ENCODE data around the gene TTC9. TPM values are rescaled to one million over a fixed set of nuclear protein-coding genes. Genes with fewer than 3 reads are reported as not detected.

Gene TTC9
- total RNA-seq, 3 donors from 2014 or later, result 0.48 to 7.5 (median 3.9) TPM

- TF ChIP-seq POLR2AphosphoS5 (IDR thresholded peaks at IDR 0.05), result no peak
- Histone ChIP-seq H3K36me3 (no peaks in the 10 kb centered on the region), H3K27me3 (no peaks in the 10 kb centered on the region), H3K4me1 (no peaks in the 10 kb centered on the region), H3K4me3 (no peak overlapping the region), H3K27ac (no peak overlapping the region), H3K9me3 (no peaks in the 10 kb centered on the region)
- intact Hi-C loops (cut with DNase I; ENCODE audit: low total_unique reads), result loop anchor here (10.0 kb wide), 1 partner anchor 1990 kb away; no protein-coding TSS in a partner anchor
- no peak for DNase-seq (ENCODE audit: low spot score in 2 of 2)
These were observed 13.6 kb downstream of the TTC9 start for GRCh38 chr14:70655110-70655826.

GRCh38 chr14:70658899-70659298 is 17.2 kb downstream of the TTC9 start:
- H3K9me3 ChIP-seq, result no peaks in the 10 kb centered on the region
- H3K27ac ChIP-seq, result no peak overlapping the region
- H3K36me3 ChIP-seq, result no peaks in the 10 kb centered on the region
- intact Hi-C loops (cut with DNase I; ENCODE audit: low total_unique reads), result loop anchor here (10.0 kb wide), 1 partner anchor 1986 kb away; no protein-coding TSS in a partner anchor
- peaks cover 0 to 6% of the 10 kb centered on the region in 2 donors for H3K4me1 ChIP-seq
- TF ChIP-seq CTCF (IDR thresholded peaks at IDR 0.05) (no peak), POLR2A (IDR thresholded peaks at IDR 0.05) (no peak)
- no peak overlapping the region for H3K4me3 ChIP-seq
- no peak for DNase-seq (ENCODE audit: low spot score in 2 of 2)
- H3K27me3 ChIP-seq, result no peaks in the 10 kb centered on the region

- Histone ChIP-seq H3K4me1 (peaks cover 3 to 22% of the 10 kb centered on the region in 2 donors), H3K4me3 (no peak overlapping the region), H3K9me3 (no peaks in the 10 kb centered on the region), H3K27me3 (no peaks in the 10 kb centered on the region), H3K27ac (peak overlapping the region; percentile 86 to 89), H3K36me3 (no peaks in the 10 kb centered on the region)
- intact Hi-C loops (cut with DNase I; ENCODE audit: low total_unique reads), result no loop called here
- DNase-seq (ENCODE audit: low spot score in 2 of 2), result peak in 1 of 2 donors; percentile 61
- TF ChIP-seq POLR2A (IDR thresholded peaks at IDR 0.05), result no peak
These were observed 19.5 kb downstream of the TTC9 start for GRCh38 chr14:70660967-70661893.

- Histone ChIP-seq H3K9me3 (no peaks in the 10 kb centered on the region), H3K36me3 (no peaks in the 10 kb centered on the region), H3K4me1 (peaks cover 3 to 25% of the 10 kb centered on the region in 2 donors), H3K4me3 (no peak overlapping the region), H3K27ac (peak overlapping the region; percentile 86 to 89), H3K27me3 (no peaks in the 10 kb centered on the region)
- TF ChIP-seq POLR2AphosphoS5 (IDR thresholded peaks at IDR 0.05), result no peak
- no peak for TF ChIP-seq POLR2A (IDR thresholded peaks at IDR 0.05)
- no peak for TF ChIP-seq CTCF (IDR thresholded peaks at IDR 0.05)
- no peak for DNase-seq (ENCODE audit: low spot score in 2 of 2)
- intact Hi-C loops (cut with DNase I; ENCODE audit: low total_unique reads), result no loop called here
These were observed 20.4 kb downstream of the TTC9 start for GRCh38 chr14:70662080-70662479.

GRCh38 chr14:70662816-70663215 is 21.1 kb downstream of the TTC9 start:
- no peak overlapping the region for H3K4me3 ChIP-seq
- TF ChIP-seq CTCF (IDR thresholded peaks at IDR 0.05), result no peak
- TF ChIP-seq POLR2AphosphoS5 (IDR thresholded peaks at IDR 0.05), result no peak
- TF ChIP-seq POLR2A (IDR thresholded peaks at IDR 0.05), result no peak
- DNase-seq (ENCODE audit: low spot score in 2 of 2), result no peak
- no peaks in the 10 kb centered on the region for H3K27me3 ChIP-seq
- H3K36me3 ChIP-seq, result no peaks in the 10 kb centered on the region
- H3K4me1 ChIP-seq, result peaks cover 3 to 25% of the 10 kb centered on the region in 2 donors
- H3K9me3 ChIP-seq, result no peaks in the 10 kb centered on the region
- intact Hi-C loops (cut with DNase I; ENCODE audit: low total_unique reads), result no loop called here
- H3K27ac ChIP-seq, result peak overlapping the region; percentile 86 to 89

All from breast epithelium (tissue), 4 donors.